GM10266 (cell line): ENCODE measurements around the gene DVL3.

ENCODE experiments used
- DNase-seq: peaks from one replicate; pipeline ENCODE4 v3.0.0; 2012; ENCODE audit errors: extremely low spot score
- CTCF ChIP-seq: IDR thresholded peaks from 2 replicates; pipeline ENCODE4 v1.5.1; 2012; ENCODE audit warnings: mild to moderate bottlenecking, low read depth; ENCODE audit not compliant: control insufficient read depth, insufficient read depth; ENCODE audit errors: missing control alignments

DVL3 gene

GRCh38 chr3:184218814-184219213 is 63.6 kb downstream of the DVL3 start:
- TF ChIP-seq CTCF: no peak
- DNase-seq: no peak

GRCh38 chr3:184222521-184222920 is 67.3 kb downstream of the DVL3 start:
- DNase-seq: no peak
- TF ChIP-seq CTCF: no peak
